ENCODE measurements around the gene APEH. TPM values are rescaled to one million over a fixed set of nuclear protein-coding genes. Genes with fewer than 3 reads are reported as not detected.
"Not testable (repeated sequence)": the region's sequence is repeated elsewhere in the genome, so short reads cannot be mapped to it uniquely, and the experiment has no call there.

Gene APEH
- total RNA-seq, 1 experiment from 2014 or later: 246 TPM

DNA sequence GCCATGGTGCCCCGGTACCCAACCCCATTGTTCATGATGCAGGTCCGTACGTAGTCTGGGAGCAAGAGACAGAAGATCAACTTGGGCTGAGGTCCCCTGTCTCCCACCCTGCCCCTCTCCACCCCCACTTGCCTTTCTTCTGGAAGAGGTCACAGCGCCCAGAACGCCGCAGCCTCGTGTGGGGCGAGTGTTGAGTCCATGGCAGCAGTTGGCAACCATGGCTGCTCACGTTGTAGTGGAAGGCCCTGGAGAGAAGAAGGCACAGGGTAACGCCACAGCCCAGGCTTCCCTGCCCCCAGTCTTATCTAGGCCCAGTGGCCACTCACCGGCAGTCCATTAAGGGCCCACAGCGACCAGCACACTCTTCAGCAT is 13.3 kb downstream of the APEH start:
- H3K9me3 ChIP-seq (ENCODE audit: control insufficient read depth in 1 of 2, insufficient read depth in 1 of 2, low read depth in 1 of 2, low read length in 2 of 2); H3K9ac ChIP-seq (ENCODE audit: low read length); intact Hi-C loops (cut with micrococcal nuclease); BruUV-seq (replicated peaks); ATAC-seq; H2AFZ ChIP-seq (ENCODE audit: low read depth, low read length, poor library complexity, severe bottlenecking); H3K9me2 ChIP-seq (ENCODE audit: insufficient read depth); H3K27me3 ChIP-seq (ENCODE audit: insufficient read depth, low read length); POLR2A ChIA-PET; H3K4me2 ChIP-seq (ENCODE audit: low read length); H4K20me1 ChIP-seq (ENCODE audit: insufficient read depth); H3K27ac ChIP-seq (ENCODE audit: low read depth, low read length); H3K4me3 ChIP-seq (replicated peaks in 1 of 2; ENCODE audit: low read depth in 1 of 2, low read length in 2 of 2); DNase-seq (ENCODE audit: low read depth, low spot score); RAD21 ChIA-PET (ENCODE audit: low non-redundant PET in 1 of 2, low total read pairs in 2 of 2, uncharacterized antibody in 2 of 2, unreplicated experiment in 2 of 2); CTCF ChIA-PET: not testable (repeated sequence)
- Histone ChIP-seq H3K4me1 (ENCODE audit: control insufficient read depth in 1 of 2, insufficient read depth in 2 of 2, low read length in 2 of 2) (peaks cover 4 to 14% of the 10 kb centered on the region in 2 experiments; a peak in 3 of 4 replicates), H3K79me2 (ENCODE audit: insufficient read depth, low read length) (peaks cover 15% of the 10 kb centered on the region), H3K36me3 (ENCODE audit: control insufficient read depth in 1 of 2, insufficient read depth in 2 of 2, low read length in 2 of 2) (peaks cover 3 to 12% of the 10 kb centered on the region in 2 experiments; a peak in 2 of 4 replicates)

DNA sequence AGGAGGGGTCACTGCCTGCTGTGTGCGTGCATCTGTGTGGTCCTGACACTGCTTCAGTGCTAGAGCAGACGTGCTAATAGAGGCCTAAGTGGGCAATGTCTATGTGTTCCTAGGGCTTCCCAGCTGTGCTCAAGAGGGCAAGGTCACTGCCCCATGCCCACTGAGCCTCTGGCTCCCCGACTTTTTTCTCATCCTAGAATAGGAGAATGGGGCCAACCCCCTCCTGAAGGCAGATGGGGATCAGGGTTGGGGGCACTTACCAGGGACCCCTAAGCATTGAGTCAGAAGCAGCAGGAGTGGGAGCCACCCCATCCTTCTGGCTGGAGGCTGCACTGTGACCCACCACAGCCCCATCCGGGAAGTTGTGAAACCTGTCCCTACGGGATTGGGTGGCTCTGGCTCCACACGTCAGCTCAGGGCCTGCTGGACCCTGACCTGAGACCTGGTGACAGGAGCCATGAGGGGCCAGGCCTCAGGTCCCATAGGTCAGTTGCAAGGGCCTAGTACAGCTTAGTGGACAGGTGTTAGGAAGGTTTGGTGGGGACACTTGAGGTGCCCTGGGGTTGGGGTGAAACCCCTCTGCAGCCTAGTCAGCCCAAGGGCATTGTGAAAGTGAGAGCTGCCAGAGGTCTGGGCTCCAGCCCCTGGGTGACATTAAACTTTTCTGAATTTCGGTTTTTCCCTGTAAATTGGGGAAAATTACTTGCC is 14.3 kb downstream of the APEH start:
- peak overlapping the region; percentile 91 for H3K9ac ChIP-seq (ENCODE audit: low read length)
- CTCF ChIA-PET; POLR2A ChIA-PET; DNase-seq (ENCODE audit: low read depth, low spot score); H4K20me1 ChIP-seq (ENCODE audit: insufficient read depth); H3K36me3 ChIP-seq (ENCODE audit: control insufficient read depth in 1 of 2, insufficient read depth in 2 of 2, low read length in 2 of 2); H3K9me2 ChIP-seq (ENCODE audit: insufficient read depth); intact Hi-C loops (cut with micrococcal nuclease); RAD21 ChIA-PET (ENCODE audit: low non-redundant PET in 1 of 2, low total read pairs in 2 of 2, uncharacterized antibody in 2 of 2, unreplicated experiment in 2 of 2); H3K27me3 ChIP-seq (ENCODE audit: insufficient read depth, low read length); H3K9me3 ChIP-seq (ENCODE audit: control insufficient read depth in 1 of 2, insufficient read depth in 1 of 2, low read depth in 1 of 2, low read length in 2 of 2); BruUV-seq (replicated peaks); H2AFZ ChIP-seq (ENCODE audit: low read depth, low read length, poor library complexity, severe bottlenecking): not testable (repeated sequence)
- peak overlapping the region; percentile 87 for H3K4me2 ChIP-seq (ENCODE audit: low read length)
- ATAC-seq: peak; percentile 2; the same call in 1 of the 2 replicates
- peaks cover 15% of the 10 kb centered on the region for H3K79me2 ChIP-seq (ENCODE audit: insufficient read depth, low read length)
- peak overlapping the region; percentile 66 for H3K27ac ChIP-seq (ENCODE audit: low read depth, low read length)
- peak overlapping the region; percentile 89 to 97 for H3K4me3 ChIP-seq (replicated peaks in 1 of 2; ENCODE audit: low read depth in 1 of 2, low read length in 2 of 2)
- H3K4me1 ChIP-seq (ENCODE audit: control insufficient read depth in 1 of 2, insufficient read depth in 2 of 2, low read length in 2 of 2): peaks cover 4 to 14% of the 10 kb centered on the region in 2 experiments; a peak in 3 of 4 replicates

Measured in HCT116 (cell line).